ENCODE measurements around the gene ERCC6L2.

Gene ERCC6L2

DNA sequence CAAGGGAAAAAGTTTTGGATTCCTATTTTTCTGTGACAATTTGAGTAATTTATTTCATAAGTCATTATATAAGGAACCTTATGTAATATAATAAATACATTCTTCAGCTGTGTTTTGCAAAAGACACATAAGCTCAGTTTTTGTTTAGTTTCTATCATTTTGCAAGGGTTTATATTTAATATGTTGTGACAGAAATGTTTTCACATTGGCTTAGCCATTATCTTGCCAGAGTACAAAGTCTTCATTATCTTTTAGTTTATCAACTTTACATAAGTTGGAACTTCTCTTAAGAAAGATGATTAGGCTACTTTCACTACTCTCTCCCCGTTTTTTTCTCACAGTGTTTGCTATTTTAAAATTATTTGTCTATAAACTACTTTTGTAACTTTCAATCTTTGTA lies 54.8 kb downstream of the ERCC6L2 start:
- no peak for DNase-seq (ENCODE audit: low read depth)
- TF ChIP-seq, protein P1, sequence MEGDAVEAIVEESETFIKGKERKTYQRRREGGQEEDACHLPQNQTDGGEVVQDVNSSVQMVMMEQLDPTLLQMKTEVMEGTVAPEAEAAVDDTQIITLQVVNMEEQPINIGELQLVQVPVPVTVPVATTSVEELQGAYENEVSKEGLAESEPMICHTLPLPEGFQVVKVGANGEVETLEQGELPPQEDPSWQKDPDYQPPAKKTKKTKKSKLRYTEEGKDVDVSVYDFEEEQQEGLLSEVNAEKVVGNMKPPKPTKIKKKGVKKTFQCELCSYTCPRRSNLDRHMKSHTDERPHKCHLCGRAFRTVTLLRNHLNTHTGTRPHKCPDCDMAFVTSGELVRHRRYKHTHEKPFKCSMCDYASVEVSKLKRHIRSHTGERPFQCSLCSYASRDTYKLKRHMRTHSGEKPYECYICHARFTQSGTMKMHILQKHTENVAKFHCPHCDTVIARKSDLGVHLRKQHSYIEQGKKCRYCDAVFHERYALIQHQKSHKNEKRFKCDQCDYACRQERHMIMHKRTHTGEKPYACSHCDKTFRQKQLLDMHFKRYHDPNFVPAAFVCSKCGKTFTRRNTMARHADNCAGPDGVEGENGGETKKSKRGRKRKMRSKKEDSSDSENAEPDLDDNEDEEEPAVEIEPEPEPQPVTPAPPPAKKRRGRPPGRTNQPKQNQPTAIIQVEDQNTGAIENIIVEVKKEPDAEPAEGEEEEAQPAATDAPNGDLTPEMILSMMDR (conservative IDR thresholded peaks at IDR 0.05; ENCODE audit: low read depth, low read length) = no peak
- H3K4me3 ChIP-seq (ENCODE audit: low read depth, low read length) = no peak overlapping the region

DNA sequence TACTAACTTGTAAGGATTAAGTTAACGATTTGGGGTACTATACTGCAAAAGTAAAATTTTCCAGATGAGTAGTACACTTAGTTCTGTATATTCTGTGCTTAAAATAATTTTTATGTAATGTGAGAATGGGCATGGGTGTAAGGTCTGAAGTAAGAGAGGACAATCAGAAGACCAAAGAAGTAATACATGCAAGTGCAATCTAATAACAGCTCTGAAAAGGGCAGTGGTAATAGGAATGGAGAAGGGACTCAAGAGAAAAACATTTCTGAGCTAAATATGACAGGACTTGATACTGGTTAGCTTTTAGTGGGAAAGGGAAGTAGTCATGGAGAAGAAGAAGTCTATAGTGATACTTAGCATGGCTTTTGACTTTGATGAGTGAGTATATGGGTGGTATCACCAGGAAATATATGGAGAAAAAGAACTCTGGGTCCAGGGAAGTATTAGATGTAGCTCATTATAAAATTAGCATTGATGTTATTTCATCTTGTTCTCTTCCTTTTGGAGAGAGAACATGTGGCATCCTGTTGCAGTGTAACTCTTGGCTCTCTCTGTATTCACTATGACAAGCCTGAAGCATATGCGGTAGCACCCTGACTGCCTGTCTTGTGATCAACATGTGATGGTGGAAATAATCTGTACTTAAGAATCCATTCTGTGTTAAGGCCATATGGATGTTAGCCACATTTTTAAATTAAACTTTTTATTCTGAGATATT lies 60.5 kb downstream of the ERCC6L2 start:
- TF ChIP-seq, protein P1 (conservative IDR thresholded peaks at IDR 0.05; ENCODE audit: low read depth, low read length) = no peak
- no peak overlapping the region for H3K4me3 ChIP-seq (ENCODE audit: low read depth, low read length)
- DNase-seq (ENCODE audit: low read depth) = no peak

DNA sequence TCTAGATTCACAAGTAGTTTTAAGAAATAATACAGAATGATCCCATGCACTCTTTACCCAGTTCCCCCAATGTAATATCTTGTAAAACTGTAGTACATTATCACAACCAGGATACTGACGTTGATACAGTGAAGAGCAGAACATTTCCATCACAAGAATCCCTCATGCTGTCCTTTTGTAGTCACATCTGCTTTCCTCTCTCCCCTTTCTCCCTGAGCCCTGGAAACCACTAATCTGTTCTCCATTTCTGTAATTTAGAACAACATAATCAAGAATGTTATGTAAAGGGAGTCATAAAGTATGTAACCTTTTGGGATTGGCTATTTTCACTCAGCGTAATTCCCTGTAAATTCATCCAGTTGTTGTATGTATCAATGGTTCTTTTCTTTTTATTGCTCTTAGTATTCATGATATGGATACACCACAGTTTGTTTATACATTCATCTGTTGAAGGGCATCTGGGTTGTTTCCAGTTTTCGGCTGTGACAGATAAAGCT lies 61.1 kb downstream of the ERCC6L2 start:
- no peak overlapping the region for H3K4me3 ChIP-seq (ENCODE audit: low read depth, low read length)
- no peak for DNase-seq (ENCODE audit: low read depth)
- TF ChIP-seq, protein P1 (conservative IDR thresholded peaks at IDR 0.05; ENCODE audit: low read depth, low read length) = no peak

DNA sequence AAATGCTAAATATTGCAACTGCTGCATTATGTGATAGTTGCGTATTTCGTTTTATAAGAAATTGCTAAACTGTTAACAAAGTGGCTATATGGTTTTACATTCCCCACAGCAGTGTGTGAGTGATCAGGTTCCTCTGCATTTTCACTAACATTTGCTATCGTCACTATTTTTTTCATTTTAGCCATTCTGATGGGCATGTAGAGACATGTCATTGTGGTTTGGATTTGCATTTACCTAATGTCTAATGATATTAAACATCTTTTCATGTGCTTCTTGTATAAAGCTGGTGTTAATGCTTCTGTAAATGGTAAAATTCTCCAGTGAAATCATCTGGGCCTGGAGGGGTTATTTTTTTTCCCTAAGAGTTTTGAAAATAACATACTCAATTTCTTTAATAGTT lies 61.6 kb downstream of the ERCC6L2 start:
- no peak overlapping the region for H3K4me3 ChIP-seq (ENCODE audit: low read depth, low read length)
- TF ChIP-seq, protein P1 (conservative IDR thresholded peaks at IDR 0.05; ENCODE audit: low read depth, low read length) = no peak
- no peak for DNase-seq (ENCODE audit: low read depth)

DNA sequence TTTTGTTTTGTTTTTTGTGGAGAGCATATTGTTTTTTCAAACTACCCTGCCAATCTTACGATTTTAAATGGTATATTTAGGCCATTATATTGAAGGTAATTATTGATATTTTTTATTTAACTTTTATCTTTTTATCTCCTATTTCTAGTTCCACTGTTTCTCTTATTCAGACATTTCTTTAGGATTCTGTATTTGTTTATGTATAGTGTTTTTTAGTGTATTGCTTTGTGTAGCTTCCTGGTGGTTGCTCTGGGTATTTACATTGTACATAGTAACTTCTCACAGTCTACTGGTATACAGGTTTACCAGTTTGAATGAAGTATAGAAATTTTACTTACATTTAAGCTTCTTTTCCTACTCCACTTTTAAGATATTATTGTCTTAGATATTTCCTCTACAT lies 63.2 kb downstream of the ERCC6L2 start:
- DNase-seq (ENCODE audit: low read depth) = peak; percentile 40
- TF ChIP-seq, protein P1 (conservative IDR thresholded peaks at IDR 0.05; ENCODE audit: low read depth, low read length) = no peak
- H3K4me3 ChIP-seq (ENCODE audit: low read depth, low read length) = no peak overlapping the region

DNA sequence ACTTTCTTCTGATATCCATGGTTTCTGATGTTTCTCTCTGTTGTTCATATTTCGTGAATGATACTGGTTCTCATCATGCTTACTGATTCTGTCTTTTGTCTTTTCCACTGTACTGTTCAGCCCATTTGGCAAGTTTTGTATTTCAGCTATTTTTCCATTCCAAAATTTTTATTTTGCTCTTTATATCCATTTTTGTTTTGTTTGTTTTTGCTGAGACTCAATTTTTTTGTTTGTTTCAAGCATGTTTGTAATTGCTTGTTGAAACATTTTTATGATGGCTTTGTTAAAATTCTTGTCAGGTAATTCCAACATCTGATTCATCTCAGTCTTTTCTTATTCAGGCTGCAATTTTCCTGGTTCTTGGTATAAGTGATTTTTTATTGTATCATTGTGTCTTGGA lies 64.0 kb downstream of the ERCC6L2 start:
- no peak for DNase-seq (ENCODE audit: low read depth)
- TF ChIP-seq, protein P1 (conservative IDR thresholded peaks at IDR 0.05; ENCODE audit: low read depth, low read length) = no peak
- no peak overlapping the region for H3K4me3 ChIP-seq (ENCODE audit: low read depth, low read length)

DNA sequence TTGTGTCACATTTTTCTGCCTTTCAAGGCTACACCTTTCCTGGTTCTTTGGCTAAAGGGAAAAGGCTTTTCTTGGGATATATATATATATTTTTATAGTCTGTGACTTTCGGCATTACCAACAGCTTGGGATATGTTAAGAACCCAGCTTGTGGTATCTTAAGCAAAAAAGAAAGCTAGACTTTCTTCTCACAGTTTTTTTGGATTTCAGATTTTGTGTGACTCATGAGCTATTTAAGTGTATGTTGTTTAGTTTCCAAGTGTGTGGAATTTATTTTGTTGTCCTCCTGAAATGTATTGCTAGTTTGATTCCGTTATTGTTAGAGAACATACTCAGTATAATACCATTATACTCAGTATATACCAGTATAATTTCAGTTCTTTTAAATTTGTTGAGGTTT lies 64.8 kb downstream of the ERCC6L2 start:
- TF ChIP-seq, protein P1 (conservative IDR thresholded peaks at IDR 0.05; ENCODE audit: low read depth, low read length) = no peak
- H3K4me3 ChIP-seq (ENCODE audit: low read depth, low read length) = no peak overlapping the region
- peak; percentile 5 for DNase-seq (ENCODE audit: low read depth)

Data from choroid plexus epithelial cell (primary cell).